ENCODE results near the gene MTX1.
"Not testable (repeated sequence)": the region's sequence is repeated elsewhere in the genome, so short reads cannot be mapped to it uniquely, and the experiment has no call there.

Gene MTX1

DNA sequence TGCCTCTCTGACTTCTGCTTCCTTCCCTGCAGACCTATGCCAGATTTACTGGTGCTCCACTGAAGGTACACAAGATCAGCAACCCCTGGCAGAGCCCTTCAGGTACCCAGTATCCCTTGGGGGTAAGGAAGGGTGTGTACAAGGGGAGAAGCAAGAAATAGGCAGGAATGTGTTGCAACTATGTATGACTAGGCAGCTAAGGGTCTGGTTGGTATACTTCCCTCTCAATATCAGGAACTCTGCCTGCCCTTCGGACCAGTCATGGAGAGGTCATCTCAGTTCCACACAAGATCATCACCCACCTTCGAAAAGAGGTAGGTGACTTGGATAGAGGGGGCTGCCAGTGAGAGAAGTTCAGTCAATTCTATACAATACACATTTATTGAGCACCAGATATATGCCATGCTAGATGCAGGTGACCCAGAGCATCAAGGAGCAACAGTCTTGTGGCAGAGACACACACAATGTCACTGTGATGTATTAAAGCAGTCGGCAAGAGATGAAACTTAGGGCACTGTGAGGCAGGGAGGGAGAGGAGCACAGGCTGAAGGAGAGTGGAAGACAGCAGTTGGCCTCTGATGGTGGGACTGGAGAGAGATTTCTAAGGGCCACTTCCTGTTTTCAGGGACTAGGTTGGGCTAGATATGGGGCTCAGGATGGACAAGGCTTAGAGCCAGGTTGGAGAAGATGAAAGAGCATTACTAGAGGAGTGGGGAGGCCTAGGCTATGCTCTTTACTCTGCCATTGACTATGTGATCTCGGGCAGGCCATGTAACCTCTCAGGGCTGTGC, 2.0 kb downstream of the MTX1 start:
- ATAC-seq = no peak
- TF ChIP-seq TCF4 (CRISPR knock-in tag; IDR thresholded peaks at IDR 0.05; ENCODE audit: borderline replicate concordance) (no peak), ARNTL (CRISPR knock-in tag; IDR thresholded peaks at IDR 0.05; ENCODE audit: borderline replicate concordance, low read depth) (no peak), ZFP30 (CRISPR knock-in tag; IDR thresholded peaks at IDR 0.05) (no peak)
- TF ChIP-seq, protein P1, sequence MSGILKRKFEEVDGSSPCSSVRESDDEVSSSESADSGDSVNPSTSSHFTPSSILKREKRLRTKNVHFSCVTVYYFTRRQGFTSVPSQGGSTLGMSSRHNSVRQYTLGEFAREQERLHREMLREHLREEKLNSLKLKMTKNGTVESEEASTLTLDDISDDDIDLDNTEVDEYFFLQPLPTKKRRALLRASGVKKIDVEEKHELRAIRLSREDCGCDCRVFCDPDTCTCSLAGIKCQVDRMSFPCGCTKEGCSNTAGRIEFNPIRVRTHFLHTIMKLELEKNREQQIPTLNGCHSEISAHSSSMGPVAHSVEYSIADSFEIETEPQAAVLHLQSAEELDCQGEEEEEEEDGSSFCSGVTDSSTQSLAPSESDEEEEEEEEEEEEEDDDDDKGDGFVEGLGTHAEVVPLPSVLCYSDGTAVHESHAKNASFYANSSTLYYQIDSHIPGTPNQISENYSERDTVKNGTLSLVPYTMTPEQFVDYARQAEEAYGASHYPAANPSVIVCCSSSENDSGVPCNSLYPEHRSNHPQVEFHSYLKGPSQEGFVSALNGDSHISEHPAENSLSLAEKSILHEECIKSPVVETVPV (CRISPR knock-in tag; IDR thresholded peaks at IDR 0.05) = no peak

DNA sequence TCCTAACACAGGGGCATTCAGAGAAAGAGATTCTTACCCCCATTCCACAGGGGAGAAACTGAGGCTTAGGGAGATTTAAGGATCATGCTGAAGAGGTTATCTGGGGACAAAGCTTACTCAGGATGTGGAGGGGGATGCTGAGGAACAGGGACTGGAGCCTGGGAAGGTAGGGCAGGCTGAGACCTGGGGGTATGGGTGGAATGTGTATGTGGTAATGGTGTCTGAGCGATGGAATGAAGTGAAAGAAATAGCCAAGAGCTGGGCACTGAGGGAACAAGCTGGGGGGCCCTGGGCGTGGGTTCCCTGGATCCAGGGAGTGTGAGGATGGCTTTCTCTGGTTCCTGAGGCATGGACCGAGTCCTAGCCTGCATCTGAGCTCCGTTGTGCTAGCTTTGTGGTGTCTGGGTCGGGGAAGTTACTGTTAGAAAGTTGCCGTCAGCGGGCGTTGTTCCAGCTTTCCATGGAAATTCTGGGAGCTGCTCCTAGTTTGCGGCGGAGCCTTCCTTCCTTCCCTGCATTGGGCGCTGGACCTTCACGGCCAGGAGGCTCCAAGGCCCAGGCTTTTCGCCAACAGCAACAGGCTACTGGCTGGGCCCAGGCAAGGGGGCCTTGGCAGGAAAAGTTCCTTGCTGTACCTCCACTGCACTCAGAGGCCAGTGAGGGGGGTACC, 3.0 kb downstream of the MTX1 start:
- ATAC-seq = not testable (repeated sequence)

DNA sequence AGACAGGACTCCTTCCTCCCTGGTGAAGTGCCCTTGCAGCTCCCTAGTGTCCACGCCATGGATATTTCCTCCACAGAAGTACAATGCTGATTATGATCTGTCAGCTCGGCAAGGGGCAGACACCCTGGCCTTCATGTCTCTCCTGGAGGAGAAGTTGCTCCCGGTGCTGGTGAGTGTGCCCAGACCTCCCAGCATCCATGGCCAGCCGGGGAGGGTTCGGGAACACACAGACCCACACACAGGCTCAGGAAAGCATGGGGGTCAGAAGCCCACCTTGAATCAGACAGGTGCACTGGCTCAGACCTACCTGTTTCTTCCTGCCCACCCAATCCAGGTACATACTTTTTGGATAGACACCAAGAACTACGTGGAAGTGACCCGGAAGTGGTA, 3.6 kb downstream of the MTX1 start:
- ATAC-seq = not testable (repeated sequence)

DNA sequence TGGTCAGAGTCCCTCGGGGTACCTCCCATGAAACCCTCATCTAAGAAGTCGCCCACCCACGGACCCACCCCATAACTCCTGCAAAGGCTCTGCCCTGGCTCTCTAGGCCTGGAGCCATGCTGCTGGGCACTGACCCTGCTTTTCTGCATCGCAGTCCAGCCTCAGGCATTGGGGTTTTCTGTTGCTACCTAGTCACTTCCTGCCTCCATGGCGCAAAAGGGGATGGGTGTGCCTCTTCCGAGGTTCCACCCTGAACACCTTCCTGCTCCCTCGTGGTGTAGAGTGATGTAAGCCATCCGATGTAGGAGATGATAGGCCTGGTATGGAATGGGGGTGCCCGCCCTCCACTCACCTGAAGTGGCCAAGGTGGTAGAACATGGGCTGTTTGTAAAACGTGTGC, 6.2 kb downstream of the MTX1 start:
- ATAC-seq = not testable (repeated sequence)

DNA sequence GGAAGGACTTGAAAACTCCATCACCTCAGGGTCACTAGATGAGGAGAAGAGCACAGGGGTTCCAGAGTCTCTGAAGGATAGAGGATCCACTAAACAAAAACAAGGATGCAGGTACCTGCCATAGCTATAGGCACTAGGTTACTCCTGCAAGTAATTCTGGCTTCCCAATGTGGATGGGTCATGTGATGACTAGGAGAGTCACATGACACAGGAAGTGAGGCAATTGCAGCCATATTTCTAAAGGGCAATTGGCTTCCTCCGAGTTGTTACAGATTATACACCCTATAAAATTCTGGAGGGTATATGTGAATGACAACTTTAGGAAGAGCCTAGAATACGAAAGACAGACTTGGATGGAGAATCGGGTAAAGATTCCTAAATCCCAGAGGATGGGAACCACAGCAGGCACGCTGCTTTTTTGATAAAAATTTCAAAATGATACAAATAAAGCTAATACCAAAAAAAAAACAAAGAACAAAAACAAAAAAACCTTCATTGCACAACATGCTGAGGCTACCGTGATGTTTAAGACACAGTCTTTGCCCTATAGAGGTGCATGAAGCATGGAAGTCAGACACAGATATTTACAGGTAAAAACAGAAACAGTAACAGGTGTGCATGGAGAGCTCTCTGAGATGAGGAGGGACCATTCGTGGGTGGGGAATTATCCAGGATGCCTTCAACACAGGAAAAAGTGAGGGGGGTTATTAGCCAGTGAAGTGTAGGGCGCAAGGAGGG, 10.5 kb downstream of the MTX1 start:
- ATAC-seq = peak; percentile 76
- TF ChIP-seq ZC3H10 (CRISPR knock-in tag; IDR thresholded peaks at IDR 0.05) (no peak), ESRRG (CRISPR knock-in tag; IDR thresholded peaks at IDR 0.05) (no peak), ARNTL (CRISPR knock-in tag; IDR thresholded peaks at IDR 0.05; ENCODE audit: borderline replicate concordance, low read depth) (no peak), PPARA (CRISPR knock-in tag; IDR thresholded peaks at IDR 0.05; ENCODE audit: borderline replicate concordance) (no peak), ZFP30 (CRISPR knock-in tag; IDR thresholded peaks at IDR 0.05) (no peak), SNAI2 (CRISPR knock-in tag; IDR thresholded peaks at IDR 0.05) (no peak), ZFP3 (CRISPR knock-in tag; IDR thresholded peaks at IDR 0.05) (no peak), OSR1 (CRISPR knock-in tag; IDR thresholded peaks at IDR 0.05) (no peak), CSDC2 (CRISPR knock-in tag; IDR thresholded peaks at IDR 0.05) (no peak), RARB (CRISPR knock-in tag; IDR thresholded peaks at IDR 0.05) (no peak), ISL1 (CRISPR knock-in tag; IDR thresholded peaks at IDR 0.05) (no peak), ZNF565 (CRISPR knock-in tag; conservative IDR thresholded peaks at IDR 0.05; ENCODE audit: low read depth) (no peak)
- TF ChIP-seq, protein P2, sequence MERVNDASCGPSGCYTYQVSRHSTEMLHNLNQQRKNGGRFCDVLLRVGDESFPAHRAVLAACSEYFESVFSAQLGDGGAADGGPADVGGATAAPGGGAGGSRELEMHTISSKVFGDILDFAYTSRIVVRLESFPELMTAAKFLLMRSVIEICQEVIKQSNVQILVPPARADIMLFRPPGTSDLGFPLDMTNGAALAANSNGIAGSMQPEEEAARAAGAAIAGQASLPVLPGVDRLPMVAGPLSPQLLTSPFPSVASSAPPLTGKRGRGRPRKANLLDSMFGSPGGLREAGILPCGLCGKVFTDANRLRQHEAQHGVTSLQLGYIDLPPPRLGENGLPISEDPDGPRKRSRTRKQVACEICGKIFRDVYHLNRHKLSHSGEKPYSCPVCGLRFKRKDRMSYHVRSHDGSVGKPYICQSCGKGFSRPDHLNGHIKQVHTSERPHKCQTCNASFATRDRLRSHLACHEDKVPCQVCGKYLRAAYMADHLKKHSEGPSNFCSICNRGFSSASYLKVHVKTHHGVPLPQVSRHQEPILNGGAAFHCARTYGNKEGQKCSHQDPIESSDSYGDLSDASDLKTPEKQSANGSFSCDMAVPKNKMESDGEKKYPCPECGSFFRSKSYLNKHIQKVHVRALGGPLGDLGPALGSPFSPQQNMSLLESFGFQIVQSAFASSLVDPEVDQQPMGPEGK (CRISPR knock-in tag; IDR thresholded peaks at IDR 0.05; ENCODE audit: borderline replicate concordance) = no peak

DNA sequence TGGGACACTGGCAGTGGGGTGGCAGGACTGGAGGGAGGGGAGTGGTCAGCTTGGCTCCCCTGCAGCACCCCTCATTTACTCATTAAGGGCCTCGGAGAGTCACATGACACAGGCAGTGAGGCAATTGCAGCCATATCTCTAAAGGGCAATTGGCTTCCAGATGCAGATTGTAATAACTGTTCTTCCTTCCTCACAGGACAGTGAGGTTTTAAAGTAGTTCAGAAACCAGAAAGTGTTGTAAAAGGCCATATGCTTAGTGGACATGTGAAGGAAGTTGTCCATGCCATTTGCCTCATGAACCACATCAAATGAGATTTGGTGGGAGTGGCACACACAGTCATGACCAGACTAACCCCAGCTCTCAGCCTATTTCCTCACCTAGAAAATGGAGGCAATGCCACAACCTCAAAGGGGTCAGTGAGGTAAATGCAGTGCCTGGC, 11.1 kb downstream of the MTX1 start:
- ATAC-seq = peak; percentile 44
- TF ChIP-seq RARB (CRISPR knock-in tag; IDR thresholded peaks at IDR 0.05) (no peak), CSDC2 (CRISPR knock-in tag; IDR thresholded peaks at IDR 0.05) (no peak), SNAI2 (CRISPR knock-in tag; IDR thresholded peaks at IDR 0.05) (no peak), TCF4 (CRISPR knock-in tag; IDR thresholded peaks at IDR 0.05; ENCODE audit: borderline replicate concordance) (no peak), OSR1 (CRISPR knock-in tag; IDR thresholded peaks at IDR 0.05) (no peak), ZFP30 (CRISPR knock-in tag; IDR thresholded peaks at IDR 0.05) (no peak), PPARA (CRISPR knock-in tag; IDR thresholded peaks at IDR 0.05; ENCODE audit: borderline replicate concordance) (no peak), ISL1 (CRISPR knock-in tag; IDR thresholded peaks at IDR 0.05) (no peak)
- TF ChIP-seq, protein P3, sequence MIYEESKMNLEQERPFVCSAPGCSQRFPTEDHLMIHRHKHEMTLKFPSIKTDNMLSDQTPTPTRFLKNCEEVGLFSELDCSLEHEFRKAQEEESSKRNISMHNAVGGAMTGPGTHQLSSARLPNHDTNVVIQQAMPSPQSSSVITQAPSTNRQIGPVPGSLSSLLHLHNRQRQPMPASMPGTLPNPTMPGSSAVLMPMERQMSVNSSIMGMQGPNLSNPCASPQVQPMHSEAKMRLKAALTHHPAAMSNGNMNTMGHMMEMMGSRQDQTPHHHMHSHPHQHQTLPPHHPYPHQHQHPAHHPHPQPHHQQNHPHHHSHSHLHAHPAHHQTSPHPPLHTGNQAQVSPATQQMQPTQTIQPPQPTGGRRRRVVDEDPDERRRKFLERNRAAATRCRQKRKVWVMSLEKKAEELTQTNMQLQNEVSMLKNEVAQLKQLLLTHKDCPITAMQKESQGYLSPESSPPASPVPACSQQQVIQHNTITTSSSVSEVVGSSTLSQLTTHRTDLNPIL (CRISPR knock-in tag; IDR thresholded peaks at IDR 0.05; ENCODE audit: low read depth) = no peak
- TF ChIP-seq, protein P2 (CRISPR knock-in tag; IDR thresholded peaks at IDR 0.05; ENCODE audit: borderline replicate concordance) = no peak

DNA sequence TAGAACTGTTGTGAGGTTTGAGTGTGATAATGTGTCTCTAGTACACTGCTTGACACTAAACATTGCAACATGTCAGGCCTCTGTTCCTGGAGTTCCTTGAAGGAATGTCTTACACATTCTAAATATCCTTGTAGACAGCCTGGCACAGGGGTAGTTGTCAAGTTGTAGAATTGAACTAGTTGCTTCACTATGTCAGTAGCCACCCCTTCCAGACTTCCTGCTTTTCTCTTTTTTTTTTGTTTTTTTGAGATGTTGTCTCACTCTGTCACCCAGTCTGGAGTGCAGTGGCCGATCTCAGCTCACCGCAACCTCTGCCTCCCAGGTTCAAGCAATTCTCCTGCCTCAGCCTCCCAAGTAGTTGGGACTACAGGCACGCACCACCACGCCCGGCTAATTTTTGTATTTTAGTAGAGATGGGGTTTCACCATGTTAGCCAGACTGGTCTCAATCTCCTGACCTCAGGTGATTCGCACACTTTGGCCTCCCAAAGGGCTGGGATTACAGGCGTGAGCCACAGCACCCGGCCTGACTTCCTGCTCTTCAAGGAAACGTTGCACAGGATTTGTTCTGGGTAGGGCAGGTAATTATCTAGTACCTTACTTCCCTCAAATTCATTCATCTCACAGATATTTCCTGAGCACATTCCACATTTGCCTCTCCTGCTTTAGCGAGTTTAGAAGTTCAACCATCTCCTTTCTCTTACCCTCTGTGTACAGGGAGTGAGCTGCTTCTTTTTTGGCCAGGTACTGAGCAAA, 11.9 kb downstream of the MTX1 start:
- not testable (repeated sequence) for ATAC-seq
